Heart right ventricle (tissue), 16 donors: Measurements from ENCODE around the gene DGCR6L. TPM values are rescaled to one million over a fixed set of nuclear protein-coding genes. Genes with fewer than 3 reads are reported as not detected.
"Not testable (repeated sequence)": the region's sequence is repeated elsewhere in the genome, so short reads cannot be mapped to it uniquely, and the experiment has no call there.

ENCODE experiments used
- ATAC-seq, 8 donors: fragments of 200-7000 bp; cut with Tn5 transposase; one replicate each; pipeline ENCODE4 v1.9.1; 2020; ENCODE audit warnings: mild to moderate bottlenecking in 8 of 8, moderate library complexity in 8 of 8, moderate number of reproducible peaks in 1 of 8
- DNase-seq, 2 donors: peaks; one replicate each; pipeline ENCODE4 v3.0.0-alpha.2; 2020
- H3K27ac ChIP-seq, 10 donors: fragments of 200-600 bp; sonication (generic) in 2 of 10; one replicate each; pipeline versions ENCODE4 v1.5.0 to v1.8.0; 2020 to 2022; ENCODE audit warnings: mild to moderate bottlenecking in 3 of 10
- H3K27me3 ChIP-seq, 7 donors: fragments of 200-600 bp; one replicate each; pipeline ENCODE4 v1.8.0; 2021 to 2022; ENCODE audit warnings: mild to moderate bottlenecking in 2 of 7
- H3K36me3 ChIP-seq, 9 donors: fragments of 200-600 bp; sonication (generic) in 1 of 9; one replicate each; pipeline versions ENCODE4 v1.5.0 to v1.8.0; 2020 to 2022; ENCODE audit warnings: mild to moderate bottlenecking in 2 of 9
- H3K4me1 ChIP-seq, 9 donors: fragments of 200-600 bp; sonication (generic) in 1 of 9; one replicate each; pipeline versions ENCODE4 v1.5.0 to v1.8.0; 2020 to 2022; ENCODE audit warnings: mild to moderate bottlenecking in 4 of 9
- H3K4me3 ChIP-seq, 10 donors: fragments of 200-600 bp; sonication (generic) in 2 of 10; one replicate each; pipeline versions ENCODE4 v1.5.0 to v1.8.0; 2020 to 2022; ENCODE audit warnings: mild to moderate bottlenecking in 7 of 10, moderate library complexity in 2 of 10
- H3K9me3 ChIP-seq, 11 donors: fragments of 200-600 bp in 10 of 11; sonication (generic) in 2 of 11; one replicate each; pipeline versions ENCODE4 v1.5.0 to v1.8.0; 2013 to 2022; ENCODE audit warnings: mild to moderate bottlenecking in 2 of 11, control low read depth in 1 of 11, moderate library complexity in 1 of 11
- WGBS, 2 donors: extraction: QIAGEN DNeasy Blood & Tissue Kit; methylation state at CpG; one replicate each; pipeline ENCODE4 v1.1.7; 2013; ENCODE audit warnings: inconsistent platforms in 1 of 2; 5-methylcytosine and 5-hydroxymethylcytosine counted together
- intact Hi-C, 10 donors: fragments of 100-400 bp; cut with DNase I; formaldehyde crosslinking; loops; one replicate each; pipeline versions ENCODE4 v1.11.1 to v1.14.2; 2022
- polyA plus RNA-seq, 2 donors: library from polyadenylated mRNA; stranded (reverse); fragments of 200-250 nt; gene quantifications; one replicate each; pipeline ENCODE4 v1.2.3, GENCODE V29; 2013
- total RNA-seq, 10 donors: library from RNA; stranded (reverse); fragmentation: NEBNext Ultra II Directional in 3 of 10; extraction: Animal tissue kit (Norgen Biotek cat#: 25700) in 3 of 10; gene quantifications; one replicate each; pipeline versions ENCODE4 v1.2.1 to v1.2.4, GENCODE V29; 2021 to 2023
- TF ChIP-seq, protein P1 (sequence below), 9 donors: fragments of 200-600 bp; sonication (generic) in 2 of 9; IDR thresholded peaks; one replicate each; pipeline versions ENCODE4 v1.5.0 to v1.8.0; 2021 to 2022; ENCODE audit warnings: antibody characterized with exemption in 9 of 9, mild to moderate bottlenecking in 5 of 9, moderate library complexity in 1 of 9
- donor health status: Arrhythmogenic right ventricular cardiomyopathy.
- donor health status: ischemic (EF 13 %, LVEDD 7.1; RV severe dilation, severe dysfunction).
- donor health status: healthy with polysubstance abuse.
- donor health status: DM: no; HTN: yes; CAD: no.
- donor health status: DM: no; HTN: no; CAD: no.
- donor health status: ischemic (EF 25% LVEDD 6.9; RV normal size, moderate dysfunction).
- donor health status: ischemic (EF 25% LVEDD 5.7; RV mildly dilated, moderate dysfunction).
- donor health status: healthy.
- donor health status: DM: yes; HTN: yes; CAD: no.
- donor health status: Ischemic cardiomyopathy.
- donor health status: ischemic (EF 35%, LVEDD 5.7; RV mildly dilated, moderate dysfunction).
- donor health status: nonischemic (EF 11% LVEDD 7.7; RV severe dilation, severe dysfunction).
- donor health status: DM: yes; HTN: yes; CAD: no.
- donor health status: PGD.
- donor health status: ischemic (EF 29% LVEDD 5.4; RV normal size, mild dysfunction).
- donor health status: nonischemic (EF 23%, LVEDD 6.1; RV moderate dilation, normal function).

Gene DGCR6L
- total and polyA plus RNA-seq, 12 donors: 37.9 to 90.3 (median 41.7) TPM

DNA sequence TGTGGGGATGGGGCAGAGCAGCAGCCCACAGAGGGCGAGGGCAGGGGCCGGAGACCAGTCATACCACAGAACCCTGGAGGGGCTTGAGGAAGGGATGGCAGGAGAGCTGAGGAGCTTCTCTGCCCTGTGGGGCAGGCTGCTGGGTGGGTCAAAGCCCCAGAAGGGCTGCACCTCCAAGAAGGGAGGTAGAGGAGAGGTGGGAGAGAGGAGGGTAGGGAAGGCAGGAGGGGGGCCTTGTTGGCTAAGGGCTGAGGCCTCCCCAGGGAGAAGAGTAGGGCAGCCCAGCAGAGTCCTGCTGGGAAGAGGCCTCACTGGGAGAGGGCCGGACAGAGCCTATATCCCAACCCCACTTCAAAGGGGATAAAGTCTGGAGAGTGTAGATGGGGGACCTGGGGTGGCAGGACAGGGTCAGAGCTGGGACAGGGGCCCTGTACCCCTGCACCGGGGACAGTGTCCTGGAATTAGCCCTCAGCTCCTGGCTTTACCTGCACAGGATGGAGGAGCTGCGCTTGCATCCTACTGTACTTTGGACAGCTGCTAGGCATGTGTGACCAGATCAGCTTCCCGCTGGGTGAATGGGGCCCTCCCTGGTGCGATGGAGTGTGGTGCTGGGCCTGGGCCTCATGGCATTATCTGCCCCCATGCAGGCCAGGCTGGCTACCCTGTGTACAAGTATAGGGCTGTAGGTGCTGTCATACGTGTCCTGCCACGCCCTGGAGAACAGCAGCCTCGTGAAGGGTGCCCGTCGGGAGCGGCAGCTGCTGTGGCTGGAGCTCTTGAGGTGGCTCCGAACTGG is 7.3 kb downstream of the DGCR6L start:
- intact Hi-C loops: loop anchor here in 1 of 10 donors (10.0 kb wide), 1 partner anchor 82 kb away; the partner anchor contains the start of gene ZNF74
- 89 to 90% methylated on average over 14 of the region's 14 CpGs for WGBS, 2 donors
- H3K36me3 ChIP-seq: peaks cover 0 to 16% (median 0%) of the 10 kb centered on the region in 9 donors
- no peak overlapping the region for H3K27ac ChIP-seq
- H3K4me1 ChIP-seq: peaks cover 3 to 15% (median 4%) of the 10 kb centered on the region in 9 donors
- ATAC-seq (no peak), DNase-seq (peak in 1 of 2 donors; percentile 1)
- no peaks in the 10 kb centered on the region for H3K27me3 ChIP-seq
- H3K9me3 ChIP-seq: no peaks in the 10 kb centered on the region
- TF ChIP-seq, protein P1, sequence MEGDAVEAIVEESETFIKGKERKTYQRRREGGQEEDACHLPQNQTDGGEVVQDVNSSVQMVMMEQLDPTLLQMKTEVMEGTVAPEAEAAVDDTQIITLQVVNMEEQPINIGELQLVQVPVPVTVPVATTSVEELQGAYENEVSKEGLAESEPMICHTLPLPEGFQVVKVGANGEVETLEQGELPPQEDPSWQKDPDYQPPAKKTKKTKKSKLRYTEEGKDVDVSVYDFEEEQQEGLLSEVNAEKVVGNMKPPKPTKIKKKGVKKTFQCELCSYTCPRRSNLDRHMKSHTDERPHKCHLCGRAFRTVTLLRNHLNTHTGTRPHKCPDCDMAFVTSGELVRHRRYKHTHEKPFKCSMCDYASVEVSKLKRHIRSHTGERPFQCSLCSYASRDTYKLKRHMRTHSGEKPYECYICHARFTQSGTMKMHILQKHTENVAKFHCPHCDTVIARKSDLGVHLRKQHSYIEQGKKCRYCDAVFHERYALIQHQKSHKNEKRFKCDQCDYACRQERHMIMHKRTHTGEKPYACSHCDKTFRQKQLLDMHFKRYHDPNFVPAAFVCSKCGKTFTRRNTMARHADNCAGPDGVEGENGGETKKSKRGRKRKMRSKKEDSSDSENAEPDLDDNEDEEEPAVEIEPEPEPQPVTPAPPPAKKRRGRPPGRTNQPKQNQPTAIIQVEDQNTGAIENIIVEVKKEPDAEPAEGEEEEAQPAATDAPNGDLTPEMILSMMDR (IDR thresholded peaks at IDR 0.05): no peak
- no peak overlapping the region for H3K4me3 ChIP-seq

DNA sequence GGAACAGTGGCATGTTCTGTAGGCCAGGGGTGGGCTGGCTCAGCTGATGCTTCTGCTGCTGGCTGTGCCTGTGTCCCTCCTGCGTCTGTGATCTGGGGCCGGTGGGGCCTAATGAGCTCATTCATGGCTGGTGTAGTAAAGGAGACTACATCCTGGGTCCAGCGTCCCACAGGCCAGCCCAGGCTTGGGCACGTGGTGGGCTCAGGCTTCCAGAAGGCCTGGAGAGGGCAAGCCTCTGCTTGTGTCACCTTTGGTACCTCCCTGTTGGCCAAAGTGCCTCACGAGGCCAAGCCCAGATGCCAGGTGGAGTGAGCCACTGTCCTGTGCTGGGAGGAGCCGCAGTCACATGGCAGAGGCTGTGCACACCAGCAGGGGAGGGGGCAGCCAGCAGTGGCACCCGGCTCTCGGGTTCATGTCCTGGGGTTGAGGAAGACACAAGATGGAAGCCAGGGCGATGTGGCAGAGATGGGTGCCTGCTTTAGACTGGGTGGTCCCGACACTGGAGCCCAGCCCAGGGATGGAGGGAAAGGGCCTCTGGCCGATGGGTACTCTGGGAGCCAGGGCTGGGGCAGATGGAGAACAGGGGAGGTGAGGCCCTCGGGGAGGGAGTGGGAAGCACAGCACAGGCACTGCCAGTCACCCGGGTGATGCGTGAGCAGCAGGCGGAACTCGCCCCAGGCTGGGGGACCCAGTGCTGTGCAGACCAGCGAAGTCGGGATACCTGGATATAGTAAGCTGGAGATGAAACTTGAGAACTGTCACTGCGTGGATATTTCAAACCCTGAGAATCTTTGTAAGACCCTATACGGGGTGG is 8.4 kb downstream of the DGCR6L start:
- WGBS, 2 donors: 88 to 91% methylated on average over 16 to 17 of the region's 20 CpGs
- not testable (repeated sequence) for ATAC-seq, H3K27ac ChIP-seq, H3K9me3 ChIP-seq, H3K27me3 ChIP-seq, H3K4me1 ChIP-seq, H3K4me3 ChIP-seq
- intact Hi-C loops: loop anchor here in 1 of 10 donors (10.0 kb wide), 1 partner anchor 83 kb away; the partner anchor contains the start of gene ZNF74
- H3K36me3 ChIP-seq: peaks cover 0 to 16% (median 0%) of the 10 kb centered on the region in 9 donors
- DNase-seq: peak in 1 of 2 donors; percentile 2

DNA sequence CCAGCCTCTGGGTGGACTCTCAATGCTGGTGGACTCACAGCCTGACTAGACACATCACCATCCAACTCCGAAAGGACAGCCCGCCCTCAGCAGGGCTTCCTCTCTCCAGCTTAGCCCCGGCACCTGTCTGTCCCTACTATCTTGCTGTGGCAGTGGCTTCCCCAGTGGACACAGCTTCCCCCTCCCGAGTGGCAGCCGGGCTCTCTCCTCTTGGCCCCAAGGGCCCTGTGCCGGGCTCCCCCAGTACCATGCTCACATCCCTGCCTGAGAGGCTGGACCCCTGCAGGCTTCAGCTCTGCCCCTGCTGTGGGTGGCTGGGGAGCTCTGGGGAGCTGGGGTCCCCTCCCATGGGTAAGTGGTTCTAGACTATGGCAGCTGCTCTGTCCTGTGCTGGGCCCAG is 9.1 kb downstream of the DGCR6L start:
- H3K27ac ChIP-seq, H3K4me1 ChIP-seq, H3K27me3 ChIP-seq, H3K9me3 ChIP-seq, H3K4me3 ChIP-seq, ATAC-seq: not testable (repeated sequence)
- 79 to 83% methylated on average over 6 of the region's 6 CpGs for WGBS, 2 donors
- peak in 1 of 2 donors; percentile 1 for DNase-seq
- H3K36me3 ChIP-seq: peaks cover 0 to 16% (median 0%) of the 10 kb centered on the region in 9 donors
- intact Hi-C loops: loop anchor here in 1 of 10 donors (10.0 kb wide), 1 partner anchor 84 kb away; the partner anchor contains the start of gene ZNF74

DNA sequence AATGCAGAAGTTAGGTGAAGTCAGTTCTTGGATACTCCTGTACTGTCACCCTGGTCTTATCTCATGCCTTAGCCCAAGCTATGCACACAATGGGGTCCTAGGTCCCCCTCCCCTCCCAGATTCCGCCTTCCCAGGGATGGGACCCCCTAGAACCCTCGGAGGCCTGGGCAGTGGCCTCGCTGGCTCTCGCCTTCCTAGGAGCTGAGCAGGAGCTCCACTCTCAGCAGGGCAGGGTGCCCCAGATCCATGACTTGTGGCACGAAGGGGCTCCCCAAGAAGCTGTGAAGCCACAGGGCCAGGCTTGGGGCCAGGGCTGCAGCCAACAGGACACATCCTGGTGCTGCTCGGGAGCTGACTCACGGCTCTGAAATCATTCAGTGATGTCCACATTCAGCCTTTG is 9.7 kb downstream of the DGCR6L start:
- peaks cover 0 to 14% (median 0%) of the 10 kb centered on the region in 9 donors for H3K36me3 ChIP-seq
- H3K4me1 ChIP-seq, ATAC-seq, H3K27me3 ChIP-seq, H3K27ac ChIP-seq, DNase-seq, H3K9me3 ChIP-seq, H3K4me3 ChIP-seq: not testable (repeated sequence)
- intact Hi-C loops: loop anchor here in 1 of 10 donors (10.0 kb wide), 1 partner anchor 85 kb away; the partner anchor contains the start of gene ZNF74
- 82 to 85% methylated on average over 5 to 6 of the region's 7 CpGs for WGBS, 2 donors

DNA sequence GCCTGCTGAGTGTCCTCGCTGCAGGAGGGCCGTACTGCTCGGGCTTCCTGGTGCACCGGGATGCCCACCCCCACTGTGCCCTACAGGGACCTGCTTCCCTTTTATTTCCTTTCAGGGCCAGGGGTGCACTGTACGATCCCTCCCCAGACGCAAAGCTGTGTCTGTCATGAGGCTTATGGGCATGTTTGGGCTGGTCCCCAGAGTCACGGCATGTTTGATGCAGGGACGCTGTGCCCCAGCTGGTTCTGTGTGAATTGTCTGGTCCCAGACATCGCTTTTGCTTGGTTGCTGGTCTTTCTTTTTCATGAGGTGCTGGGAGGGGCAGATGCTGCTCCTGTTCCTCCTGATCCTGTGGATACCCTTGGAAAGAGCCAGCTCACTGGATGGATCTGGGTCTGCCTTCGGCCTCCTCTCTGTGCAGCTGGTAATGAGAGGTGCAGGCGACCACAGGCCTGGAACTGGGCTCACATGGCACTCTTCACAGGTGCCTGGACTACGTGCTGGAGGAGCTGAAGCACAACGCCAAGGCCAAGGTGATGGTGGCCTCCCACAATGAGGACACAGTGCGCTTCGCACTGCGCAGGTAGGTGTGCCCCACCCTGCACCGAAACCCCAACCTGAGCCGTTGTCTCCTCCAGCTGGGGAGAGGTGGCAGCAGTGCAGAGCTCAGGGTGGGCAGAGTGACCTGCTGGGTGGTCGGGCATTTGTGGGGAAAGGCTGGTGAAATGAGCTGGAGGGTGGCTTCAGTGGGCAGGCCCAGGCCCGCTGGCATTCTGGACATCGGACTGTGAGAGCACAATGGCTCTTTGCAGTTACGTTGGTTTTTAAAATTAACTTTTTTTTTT is 10.8 kb downstream of the DGCR6L start:
- H3K4me3 ChIP-seq, H3K36me3 ChIP-seq, H3K4me1 ChIP-seq, intact Hi-C loops, H3K27ac ChIP-seq, ATAC-seq, H3K9me3 ChIP-seq: not testable (repeated sequence)
- peak in 1 of 2 donors; percentile 1 for DNase-seq
- 89 to 92% methylated on average over 22 of the region's 22 CpGs for WGBS, 2 donors
- peaks cover 0 to 13% (median 5%) of the 10 kb centered on the region in 7 donors for H3K27me3 ChIP-seq

DNA sequence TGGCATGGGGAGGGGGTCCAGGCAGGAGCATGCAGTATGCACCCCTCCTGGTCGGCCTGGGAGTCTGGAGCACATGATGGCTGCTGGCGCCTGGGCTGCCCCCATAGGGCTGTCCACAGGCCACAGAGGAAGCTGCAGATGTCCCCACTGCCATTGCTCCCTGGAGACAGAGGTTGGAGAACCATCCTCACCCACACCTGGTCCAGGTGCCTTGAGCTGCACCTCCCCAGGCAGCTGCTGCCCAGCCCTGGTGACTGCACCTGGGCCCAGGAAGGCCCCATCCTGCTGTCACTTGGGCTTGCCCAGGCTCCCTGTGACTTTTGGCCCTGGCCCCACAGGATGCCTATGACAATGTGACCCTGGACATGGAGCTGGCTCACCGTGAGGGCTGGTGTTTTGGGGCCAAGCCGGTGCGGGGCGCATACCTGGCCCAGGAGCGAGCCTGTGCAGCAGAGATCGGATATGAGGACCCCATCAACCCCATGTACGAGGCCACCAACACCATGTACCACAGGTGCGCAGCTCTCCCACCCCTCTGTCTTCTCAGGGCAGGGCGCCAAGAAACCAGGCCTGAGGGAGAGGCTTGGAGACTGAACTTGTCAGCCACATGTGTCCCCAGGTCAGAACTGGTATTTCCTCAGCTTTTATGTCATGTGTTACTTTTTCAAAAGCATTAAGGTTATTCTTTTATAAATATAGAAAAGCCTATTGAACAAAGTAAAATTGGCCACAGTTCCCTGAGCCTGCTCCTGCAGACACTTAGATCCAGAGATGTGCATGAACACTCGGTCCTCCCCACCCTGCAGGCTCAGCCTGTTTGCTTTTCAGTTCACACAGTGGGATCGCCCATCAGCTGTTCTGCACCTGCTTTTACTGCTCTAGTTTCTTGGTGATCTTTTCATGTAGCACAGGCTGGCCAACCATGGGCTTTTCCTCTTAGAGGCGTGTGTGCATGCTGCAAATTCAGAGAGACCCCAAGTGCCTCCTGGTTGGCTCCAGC is 12.1 kb downstream of the DGCR6L start:
- H3K36me3 ChIP-seq, H3K9me3 ChIP-seq, H3K4me1 ChIP-seq, intact Hi-C loops, H3K27ac ChIP-seq, H3K4me3 ChIP-seq: not testable (repeated sequence)
- peak in 1 of 8 donors; percentile 13 for ATAC-seq
- 86 to 90% methylated on average over 14 of the region's 14 CpGs for WGBS, 2 donors
- peak in 1 of 2 donors; percentile 3 for DNase-seq
- peaks cover 0 to 19% (median 8%) of the 10 kb centered on the region in 7 donors for H3K27me3 ChIP-seq

DNA sequence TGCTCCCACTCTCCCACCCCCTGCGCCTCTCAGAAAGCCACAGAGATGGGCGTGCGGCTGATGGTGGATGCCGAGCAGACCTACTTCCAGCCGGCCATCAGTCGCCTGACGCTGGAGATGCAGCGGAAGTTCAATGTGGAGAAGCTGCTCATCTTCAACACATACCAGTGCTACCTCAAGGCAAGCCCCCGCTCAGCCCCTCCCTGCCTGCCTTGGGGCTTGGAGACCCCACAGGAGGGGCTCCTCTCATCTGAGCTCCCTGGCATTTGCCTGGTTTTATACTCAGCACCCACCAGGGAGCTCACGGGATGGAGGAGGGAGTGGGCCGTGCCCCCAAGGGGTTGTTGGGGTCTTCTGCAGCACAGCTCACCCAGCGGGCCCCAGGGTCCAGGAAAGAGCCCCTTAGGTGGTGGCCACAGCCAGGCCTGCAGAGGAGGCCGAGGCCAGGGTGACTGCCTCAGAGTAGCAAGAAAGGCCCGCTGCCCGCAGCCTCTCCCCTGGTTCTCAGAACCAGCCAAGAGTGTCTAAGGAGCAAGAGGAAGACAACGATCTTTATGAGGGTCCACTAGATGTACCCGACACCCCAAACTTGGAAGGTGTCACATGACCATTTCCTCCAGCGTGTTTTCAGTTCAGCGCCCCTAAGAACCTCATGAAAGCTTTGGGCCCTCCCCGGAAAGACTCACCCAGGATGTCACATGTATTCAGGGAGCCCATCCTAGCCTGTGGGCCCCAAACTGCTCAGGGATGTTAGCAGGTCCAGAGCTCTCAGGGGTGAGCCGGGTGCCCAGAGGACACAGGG is 13.0 kb downstream of the DGCR6L start:
- peak in 1 of 2 donors; percentile 2 for DNase-seq

More for the DNA sequence above, 13.0 kb downstream of the DGCR6L start:
- H3K36me3 ChIP-seq, ATAC-seq, intact Hi-C loops, H3K4me1 ChIP-seq, H3K4me3 ChIP-seq, H3K9me3 ChIP-seq, H3K27ac ChIP-seq: not testable (repeated sequence)
- H3K27me3 ChIP-seq: peaks cover 6 to 28% (median 13%) of the 10 kb centered on the region in 7 donors
- WGBS, 2 donors: 94 to 95% methylated on average over 20 of the region's 21 CpGs
